GM18519 (cell line): ENCODE results near the gene HEXA.

Experiments
- ATAC-seq: cut with Tn5 transposase; IDR thresholded peaks from one replicate; pipeline ENCODE4 v1.9.1; 2021; ENCODE audit warnings: mild to moderate bottlenecking, moderate library complexity; ENCODE audit not compliant: unreplicated experiment, low FRiP score

HEXA gene

DNA sequence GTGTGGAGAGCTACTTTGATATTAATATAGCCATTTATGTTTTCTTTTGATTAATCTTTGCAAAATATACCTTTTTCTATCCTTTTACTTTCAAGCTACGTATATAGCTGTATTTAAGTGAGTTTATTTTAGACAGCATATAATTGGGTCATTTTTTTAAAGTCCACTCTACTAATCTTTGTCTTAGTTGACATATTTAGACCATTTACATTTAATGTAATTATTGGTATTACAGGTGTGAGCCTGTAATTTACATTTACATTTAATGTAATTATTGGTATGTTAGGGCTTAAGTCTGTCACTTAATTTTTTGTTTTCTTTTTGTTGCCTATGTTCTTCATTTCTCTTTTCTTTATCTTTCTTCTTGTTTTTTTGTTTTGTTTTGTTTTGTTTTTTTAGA lies 52.1 kb downstream of the HEXA start:
- ATAC-seq, result no peak

DNA sequence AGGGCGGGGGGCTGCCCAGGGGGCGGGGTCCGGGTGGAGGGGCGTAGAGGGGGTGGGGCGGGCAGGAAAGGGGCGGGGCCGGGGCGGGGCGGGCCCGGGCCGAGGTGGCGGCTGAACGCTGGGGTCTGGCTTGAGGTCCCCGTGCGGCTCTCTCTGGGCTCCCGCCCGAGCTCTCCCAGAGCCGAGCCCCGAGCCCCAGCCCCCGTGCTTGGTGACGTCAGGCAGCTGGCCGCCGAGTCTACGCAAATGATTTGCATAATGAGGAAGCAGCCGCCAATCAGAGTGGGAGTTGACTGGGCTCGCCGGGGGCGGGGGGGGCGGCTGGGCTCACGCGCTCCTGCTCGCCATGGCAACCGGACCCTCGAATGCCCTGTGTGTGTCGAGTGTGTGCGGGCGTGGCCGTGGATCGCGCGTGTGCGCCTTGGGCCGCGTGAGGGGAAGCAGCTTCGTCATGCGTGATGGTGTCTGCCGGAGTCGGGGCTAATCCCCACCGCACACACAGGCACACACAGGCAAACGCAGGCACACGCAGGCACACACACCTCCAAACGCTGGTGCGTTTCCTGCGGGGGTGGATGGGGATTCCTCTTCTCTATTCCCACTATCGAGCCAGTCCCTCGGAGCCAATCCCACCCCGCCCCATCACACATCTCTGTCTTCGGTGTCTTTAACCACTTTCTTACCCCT lies 55.7 kb downstream of the HEXA start, which contains the start of gene CELF6:
TSS of gene CELF6 (minus strand) at position 173 of the 687 bp plus-strand sequence. CDS start 283 bp downstream, outside the sequence.
- peak; percentile 44 for ATAC-seq

DNA sequence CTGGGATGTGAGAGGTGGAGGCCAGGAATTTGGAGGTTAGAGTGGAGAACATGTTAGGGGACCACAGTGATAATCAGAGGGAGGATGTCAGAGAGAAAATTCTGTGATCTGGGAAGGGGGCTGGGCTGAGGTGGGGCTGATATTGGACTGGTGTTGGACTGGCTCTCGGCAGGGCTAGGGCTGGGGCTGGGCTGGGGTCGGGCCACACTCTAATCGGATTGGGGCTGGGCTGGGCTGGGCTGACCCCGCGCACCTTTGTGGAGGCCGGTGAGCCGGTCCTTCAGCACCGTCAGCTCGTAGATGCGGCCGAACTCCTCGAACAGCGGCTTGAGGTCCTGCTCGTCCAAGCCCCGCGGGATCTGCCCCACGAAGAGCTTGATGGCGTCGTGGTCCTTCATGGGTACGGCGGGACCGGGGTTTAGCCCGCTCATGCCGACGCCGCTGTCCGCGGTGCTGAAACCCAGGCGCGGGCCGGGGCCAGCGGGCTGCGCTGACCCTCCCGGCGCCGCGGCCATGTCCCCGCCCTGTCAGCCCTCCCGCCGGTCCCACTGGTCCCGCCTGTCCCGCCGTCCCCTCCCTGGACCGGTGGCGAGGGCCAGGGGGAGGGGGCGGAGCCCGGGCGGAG lies 56.3 kb downstream of the HEXA start:
- no peak for ATAC-seq

DNA sequence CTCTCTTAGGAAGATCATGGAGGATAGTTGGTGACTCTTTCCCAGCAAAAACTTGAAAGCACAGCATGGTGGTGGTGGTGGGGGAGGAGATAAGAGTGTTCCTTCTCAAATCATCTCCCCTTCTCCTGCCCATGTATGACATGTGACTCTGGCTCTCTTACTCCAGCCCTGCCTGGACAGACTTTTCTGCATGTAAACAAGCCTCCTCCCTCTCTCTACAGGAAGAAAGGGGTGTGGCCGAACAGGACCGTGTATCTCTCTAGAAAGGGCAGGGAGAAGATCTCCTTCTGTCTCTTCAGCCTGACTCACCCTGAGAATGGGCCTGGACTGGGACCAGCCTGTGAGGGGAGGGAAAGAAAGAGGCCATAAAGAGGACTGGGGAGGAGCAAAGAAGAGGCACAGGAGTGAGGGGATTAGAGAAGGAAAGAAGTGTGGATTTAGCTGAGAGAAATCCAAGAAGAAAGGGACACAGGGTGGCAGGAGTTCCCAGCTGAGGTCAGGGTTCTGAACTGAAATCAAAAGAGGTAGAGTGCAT lies 57.3 kb downstream of the HEXA start:
- no peak for ATAC-seq

DNA sequence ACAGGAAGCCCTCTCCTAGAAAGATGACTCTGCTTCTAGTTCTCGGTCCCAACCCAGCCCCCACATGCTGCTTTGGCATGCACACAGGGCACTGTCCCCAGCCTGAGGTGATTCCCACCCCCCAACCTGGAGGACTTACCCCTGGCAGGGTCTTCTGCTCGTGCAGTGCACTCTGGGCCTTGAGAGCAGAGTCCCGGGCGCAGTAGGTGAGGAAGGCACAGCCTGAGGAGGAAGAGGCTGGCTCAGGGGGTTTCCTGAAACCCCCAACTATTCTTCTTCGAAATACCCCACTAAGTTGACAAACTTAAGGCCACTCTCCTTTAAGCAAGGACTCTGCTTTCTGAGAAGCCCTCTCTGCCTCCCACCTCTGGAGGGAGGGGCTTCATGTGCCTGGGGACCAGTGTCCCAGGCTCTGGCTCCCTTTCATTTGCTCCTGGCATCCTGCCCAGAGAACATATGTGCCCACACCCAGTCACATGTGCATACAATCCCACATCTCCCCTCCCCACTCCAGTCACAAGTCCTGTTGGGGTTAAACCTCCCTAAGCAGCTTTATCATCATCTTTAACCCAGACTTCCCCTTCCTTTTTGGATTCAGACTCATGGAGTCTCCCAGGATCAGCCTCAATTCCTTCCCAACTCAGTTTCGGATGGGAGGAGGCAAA lies 60.0 kb downstream of the HEXA start:
- no peak for ATAC-seq

DNA sequence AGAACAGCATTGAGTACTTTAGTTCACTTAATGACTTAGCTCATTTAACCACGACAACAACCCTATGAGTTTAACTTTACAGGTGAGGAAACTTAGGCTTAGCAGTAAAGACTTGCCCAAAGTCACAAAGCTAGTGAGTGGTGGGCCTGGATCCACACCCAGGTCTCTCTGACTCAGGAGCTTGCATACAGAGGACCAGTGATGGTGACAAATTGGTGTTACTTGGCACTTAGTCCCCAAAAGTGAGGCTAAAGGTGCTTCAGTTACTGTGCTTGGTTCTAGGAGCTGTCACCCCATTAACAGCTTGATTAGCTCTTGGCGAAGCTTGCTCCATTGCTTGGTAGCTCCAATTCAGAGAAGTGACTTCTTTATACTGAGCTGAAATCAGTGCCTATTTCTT lies 61.9 kb downstream of the HEXA start:
- ATAC-seq, result no peak

DNA sequence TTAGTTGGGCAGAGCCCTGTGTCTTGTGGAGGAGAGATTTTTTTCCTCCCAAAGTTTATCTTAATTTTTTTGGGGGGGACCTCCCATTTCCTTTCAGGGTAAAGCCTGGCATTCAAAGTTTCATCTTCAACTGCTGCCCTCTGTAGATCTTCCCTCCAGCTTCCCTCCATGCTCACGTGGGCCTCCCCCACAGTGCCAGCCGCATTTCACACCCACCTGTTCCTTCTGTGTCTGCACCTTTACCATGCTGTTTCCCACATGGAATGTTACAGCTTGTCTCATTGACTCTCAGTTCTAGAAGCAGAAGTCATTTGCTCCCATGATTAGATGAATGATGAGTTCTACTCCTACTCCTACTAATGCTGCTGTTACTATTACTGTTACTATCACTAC lies 62.4 kb downstream of the HEXA start:
- ATAC-seq, result no peak

DNA sequence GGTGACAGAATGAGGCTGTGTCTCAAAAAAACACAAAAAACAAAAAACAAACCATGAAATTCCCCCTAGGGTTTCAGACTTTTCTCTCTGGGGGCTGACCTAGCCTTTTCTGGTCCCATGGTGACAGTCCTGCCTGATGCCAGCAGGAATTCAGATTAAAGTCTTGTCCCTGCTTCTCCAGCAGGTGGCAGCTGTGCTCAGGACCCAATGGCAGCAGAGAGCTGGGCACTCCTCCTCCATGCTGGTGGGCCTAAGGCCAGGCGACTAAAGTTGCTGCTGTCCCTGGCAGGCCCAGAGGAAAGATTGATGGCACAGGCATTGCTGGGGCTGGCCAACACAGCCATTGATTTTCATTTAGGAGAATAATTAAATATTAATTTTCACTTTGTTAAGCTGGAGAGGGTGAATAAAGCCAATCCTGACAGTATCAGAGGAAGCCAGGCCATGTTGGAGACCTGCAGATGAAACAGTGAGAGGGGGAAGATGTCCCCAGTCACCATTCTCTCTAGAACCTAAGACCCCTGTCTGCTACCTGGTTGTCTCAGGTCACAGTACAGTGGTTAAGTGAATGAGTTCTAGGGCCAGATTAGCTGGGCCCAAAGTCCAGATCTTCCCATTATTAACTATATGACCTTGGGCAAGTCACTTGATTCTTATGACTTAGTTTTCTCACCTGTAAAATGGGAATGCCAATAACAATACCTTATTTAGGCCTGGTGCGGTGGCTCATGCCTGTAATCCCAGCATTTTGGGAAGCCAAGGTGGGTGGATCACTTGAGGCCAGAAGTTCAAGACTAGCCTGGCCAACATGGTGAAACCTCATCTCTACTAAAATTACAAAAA lies 63.0 kb downstream of the HEXA start:
- no peak for ATAC-seq

DNA sequence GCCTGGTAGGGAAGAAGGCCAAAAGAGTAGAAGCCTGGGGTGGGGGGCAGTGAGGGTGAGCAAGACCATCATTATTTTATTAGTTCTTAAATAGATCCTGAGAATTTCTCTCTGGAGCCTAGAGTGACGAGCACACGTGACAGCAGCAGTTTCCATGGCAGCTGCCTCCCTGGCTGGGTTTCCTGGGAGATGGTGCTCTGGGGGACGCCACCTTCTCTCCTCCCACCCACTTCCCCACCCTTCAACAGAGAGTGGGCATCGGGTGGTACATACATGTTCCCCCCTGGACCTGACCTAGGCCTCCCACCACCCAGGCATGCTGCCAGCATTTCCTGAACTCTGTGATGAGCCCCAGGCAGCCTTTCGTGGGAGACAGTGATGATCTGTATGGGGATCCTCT lies 68.8 kb downstream of the HEXA start:
- no peak for ATAC-seq

DNA sequence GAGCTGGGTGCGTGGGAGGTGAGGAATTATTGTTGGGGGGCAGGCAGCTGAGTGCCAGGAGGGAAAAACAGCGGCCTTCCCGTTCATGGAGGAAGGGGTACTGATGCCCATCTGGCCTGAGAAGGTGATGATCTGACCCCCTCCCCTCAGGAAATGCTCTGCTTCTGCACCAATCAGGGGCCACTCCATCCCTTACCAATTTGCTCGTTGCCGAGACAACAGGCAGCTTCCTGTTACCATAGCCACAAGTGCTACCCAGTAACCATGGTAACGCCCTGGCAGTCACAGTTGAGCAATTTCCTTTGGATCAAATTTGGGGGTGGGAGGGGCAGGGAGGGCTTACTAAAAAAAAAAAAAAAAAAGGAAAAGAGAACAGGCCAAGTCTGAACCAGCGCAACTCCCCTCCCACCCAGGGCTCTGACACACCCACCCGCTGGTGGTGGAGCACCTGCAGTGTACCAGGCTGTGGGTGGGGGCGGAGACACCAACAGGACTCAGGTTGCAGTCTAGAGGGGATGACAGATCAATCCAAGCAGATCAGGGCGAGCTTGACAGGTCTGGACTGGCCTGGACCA lies 69.5 kb downstream of the HEXA start:
- no peak for ATAC-seq

DNA sequence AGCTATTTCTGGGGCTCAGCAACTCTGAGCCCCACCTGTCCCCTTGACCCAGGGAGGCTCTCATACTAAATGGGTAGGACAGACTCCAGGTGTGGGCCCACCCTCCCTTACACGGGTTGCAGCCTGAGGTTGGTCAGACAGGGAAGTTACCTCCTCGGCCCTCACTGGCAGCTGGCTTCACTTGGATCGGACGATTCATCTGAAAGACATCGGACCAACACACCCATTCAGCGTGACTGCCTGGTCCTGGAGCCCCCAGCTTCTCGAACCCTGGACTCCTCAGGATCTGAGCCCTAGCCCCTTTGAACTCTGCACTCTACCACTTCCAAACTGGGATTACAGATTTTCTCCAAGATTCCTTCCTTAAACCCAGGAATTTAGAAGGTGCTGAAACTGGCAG lies 71.2 kb downstream of the HEXA start:
- ATAC-seq, result no peak

DNA sequence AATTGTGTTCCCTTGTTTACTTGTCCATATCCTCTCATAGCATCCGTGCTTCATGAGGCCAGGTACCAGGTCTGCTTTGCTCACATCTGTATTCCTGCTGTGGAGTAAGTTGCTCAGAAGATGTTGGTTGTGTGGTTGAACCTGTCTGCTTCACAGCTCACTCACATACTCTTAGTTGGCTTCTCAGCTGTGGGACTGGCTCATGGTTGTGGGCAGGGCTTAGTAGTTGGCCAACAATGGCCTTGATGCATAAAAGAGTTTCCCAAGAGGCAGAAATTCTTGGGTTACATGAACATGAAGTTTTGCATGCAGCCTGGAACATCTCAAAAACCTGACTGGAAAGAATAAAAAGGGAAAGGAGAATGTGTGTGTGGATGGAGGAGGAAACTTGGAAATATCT lies 72.9 kb downstream of the HEXA start:
- no peak for ATAC-seq
